Sigmoid colon (tissue), 3 donors: ENCODE data around the gene RSPH1.

ENCODE experiments used
- POLR2A ChIP-seq, 2 donors: fragments of 450-650 bp; IDR thresholded peaks; one replicate each; pipeline ENCODE4 v1.6.1; 2016; ENCODE audit warnings: antibody characterized with exemption in 2 of 2, mild to moderate bottlenecking in 2 of 2, moderate library complexity in 2 of 2
- TF ChIP-seq, protein P1 (sequence below), 4 experiments: fragments of 450-650 bp in 3 of 4; fragments of 200-600 bp in 1 of 4; IDR thresholded peaks; one replicate each; pipeline ENCODE4 v1.5.1; 2016 to 2019; ENCODE audit warnings: antibody characterized with exemption in 4 of 4, mild to moderate bottlenecking in 3 of 4, moderate library complexity in 2 of 4

GRCh38 chr21:42512346-42513034, 16.5 kb upstream of the RSPH1 start:
- TF ChIP-seq, protein P1, sequence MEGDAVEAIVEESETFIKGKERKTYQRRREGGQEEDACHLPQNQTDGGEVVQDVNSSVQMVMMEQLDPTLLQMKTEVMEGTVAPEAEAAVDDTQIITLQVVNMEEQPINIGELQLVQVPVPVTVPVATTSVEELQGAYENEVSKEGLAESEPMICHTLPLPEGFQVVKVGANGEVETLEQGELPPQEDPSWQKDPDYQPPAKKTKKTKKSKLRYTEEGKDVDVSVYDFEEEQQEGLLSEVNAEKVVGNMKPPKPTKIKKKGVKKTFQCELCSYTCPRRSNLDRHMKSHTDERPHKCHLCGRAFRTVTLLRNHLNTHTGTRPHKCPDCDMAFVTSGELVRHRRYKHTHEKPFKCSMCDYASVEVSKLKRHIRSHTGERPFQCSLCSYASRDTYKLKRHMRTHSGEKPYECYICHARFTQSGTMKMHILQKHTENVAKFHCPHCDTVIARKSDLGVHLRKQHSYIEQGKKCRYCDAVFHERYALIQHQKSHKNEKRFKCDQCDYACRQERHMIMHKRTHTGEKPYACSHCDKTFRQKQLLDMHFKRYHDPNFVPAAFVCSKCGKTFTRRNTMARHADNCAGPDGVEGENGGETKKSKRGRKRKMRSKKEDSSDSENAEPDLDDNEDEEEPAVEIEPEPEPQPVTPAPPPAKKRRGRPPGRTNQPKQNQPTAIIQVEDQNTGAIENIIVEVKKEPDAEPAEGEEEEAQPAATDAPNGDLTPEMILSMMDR (IDR thresholded peaks at IDR 0.05) = no peak
- no peak for TF ChIP-seq POLR2A (IDR thresholded peaks at IDR 0.05)
